H9 (cell line): ENCODE results near the gene MID1. TPM values are rescaled to one million over a fixed set of nuclear protein-coding genes. Genes with fewer than 3 reads are reported as not detected.

ENCODE experiments used
- DNase-seq: peaks from one replicate; pipeline ENCODE4 v3.0.0-alpha.2; 2017
- H2AFZ ChIP-seq: one replicate; pipeline ENCODE4 v1.6.1; 2013; ENCODE audit warnings: mild to moderate bottlenecking, low read length, control low read depth, moderate library complexity
- H2AK5ac ChIP-seq: 2 replicates; pipeline ENCODE4 v1.6.1; 2013; ENCODE audit warnings: low read length, control low read depth, mixed read lengths; ENCODE audit not compliant: insufficient read length
- H2BK120ac ChIP-seq: one replicate; pipeline ENCODE4 v1.6.1; 2013; ENCODE audit warnings: low read depth, mild to moderate bottlenecking, low read length, control low read depth, inconsistent platforms; ENCODE audit not compliant: poor library complexity, severe bottlenecking
- H2BK12ac ChIP-seq: 2 replicates; pipeline ENCODE4 v1.6.1; 2013; ENCODE audit warnings: low read length, control low read depth, mixed read lengths, low read depth; ENCODE audit not compliant: insufficient read length
- H2BK15ac ChIP-seq: 2 replicates; pipeline ENCODE4 v1.6.1; 2013; ENCODE audit warnings: low read depth, low read length, control low read depth
- H2BK20ac ChIP-seq: one replicate; pipeline ENCODE4 v1.6.1; 2013; ENCODE audit warnings: low read depth, mild to moderate bottlenecking, low read length, control low read depth, inconsistent platforms; ENCODE audit not compliant: poor library complexity, severe bottlenecking
- H2BK5ac ChIP-seq: 2 replicates; pipeline ENCODE4 v1.6.1; 2013; ENCODE audit warnings: low read length, control low read depth, mixed read lengths; ENCODE audit not compliant: insufficient read length
- H3K14ac ChIP-seq: 2 replicates; pipeline ENCODE4 v1.6.1; 2013; ENCODE audit warnings: low read length, control low read depth; ENCODE audit not compliant: insufficient read depth
- H3K18ac ChIP-seq: 2 replicates; pipeline ENCODE4 v1.6.1; 2013; ENCODE audit warnings: low read depth, mild to moderate bottlenecking, mixed read lengths, low read length, control low read depth; ENCODE audit not compliant: insufficient read length
- H3K23ac ChIP-seq: 2 replicates; pipeline ENCODE4 v1.6.1; 2013; ENCODE audit warnings: low read length, control low read depth, mixed read lengths, low read depth; ENCODE audit not compliant: insufficient read length
- H3K23me2 ChIP-seq: 2 replicates; pipeline ENCODE4 v1.6.1; 2013; ENCODE audit warnings: low read depth, mild to moderate bottlenecking, mixed read lengths, low read length, control low read depth; ENCODE audit not compliant: insufficient read length, poor library complexity, severe bottlenecking
- H3K27ac ChIP-seq: 2 replicates; pipeline ENCODE4 v1.5.1; 2013; ENCODE audit warnings: low read length, control low read depth, mixed read lengths, low read depth; ENCODE audit not compliant: insufficient read length
- H3K27me3 ChIP-seq: 2 replicates; pipeline ENCODE4 v1.6.1; 2013; ENCODE audit warnings: low read length, control low read depth, inconsistent platforms; ENCODE audit not compliant: insufficient read depth
- H3K4ac ChIP-seq: 2 replicates; pipeline ENCODE4 v1.6.1; 2013; ENCODE audit warnings: low read depth, mild to moderate bottlenecking, control low read depth, inconsistent platforms, low read length, moderate library complexity
- H3K4me1 ChIP-seq: 2 replicates; pipeline ENCODE4 v1.6.1; 2013; ENCODE audit warnings: low read length, control low read depth, inconsistent platforms; ENCODE audit not compliant: insufficient read depth
- H3K4me2 ChIP-seq: 2 replicates; pipeline ENCODE4 v1.6.1; 2013; ENCODE audit warnings: low read length, control low read depth, mixed read lengths; ENCODE audit not compliant: insufficient read length, insufficient read depth
- H3K56ac ChIP-seq: 2 replicates; pipeline ENCODE4 v1.6.1; 2013; ENCODE audit warnings: low read depth, mild to moderate bottlenecking, mixed read lengths, low read length, control low read depth; ENCODE audit not compliant: insufficient read length
- H3K79me1 ChIP-seq: 2 replicates; pipeline ENCODE4 v1.6.1; 2013; ENCODE audit warnings: low read depth, mild to moderate bottlenecking, moderate library complexity, low read length, control low read depth, inconsistent platforms; ENCODE audit not compliant: insufficient read depth, poor library complexity, severe bottlenecking
- H3K79me2 ChIP-seq: 2 replicates; pipeline ENCODE4 v1.6.1; 2013; ENCODE audit warnings: low read length, control low read depth, inconsistent platforms; ENCODE audit not compliant: insufficient read depth
- H3K9ac ChIP-seq: 2 replicates; pipeline ENCODE4 v1.6.1; 2013; ENCODE audit warnings: low read length, control low read depth, mixed read lengths; ENCODE audit not compliant: insufficient read length; ENCODE audit errors: extremely low read depth
- H3K9me3 ChIP-seq: one replicate; pipeline ENCODE4 v1.6.1; 2013; ENCODE audit warnings: low read depth, low read length, inconsistent platforms; ENCODE audit not compliant: control insufficient read depth
- H3T11ph ChIP-seq: one replicate; pipeline ENCODE4 v1.6.1; 2013; ENCODE audit warnings: mild to moderate bottlenecking, low read length, control low read depth, inconsistent platforms
- H4K20me1 ChIP-seq: one replicate; pipeline ENCODE4 v1.6.1; 2013; ENCODE audit not compliant: control insufficient read depth, insufficient read length, insufficient read depth
- H4K5ac ChIP-seq: 2 replicates; pipeline ENCODE4 v1.6.1; 2013; ENCODE audit warnings: low read depth, mild to moderate bottlenecking, mixed read lengths, low read length, control low read depth; ENCODE audit not compliant: insufficient read length
- H4K8ac ChIP-seq: replicated peaks from 2 replicates; pipeline ENCODE4 v1.6.1; 2013; ENCODE audit warnings: low read length, control low read depth, mixed read lengths, low read depth; ENCODE audit not compliant: insufficient read length
- H4K91ac ChIP-seq: 2 replicates; pipeline ENCODE4 v1.6.1; 2013; ENCODE audit warnings: low read depth, mild to moderate bottlenecking, moderate library complexity, mixed read lengths, low read length, control low read depth; ENCODE audit not compliant: insufficient read length
- H3K27ac Mint-ChIP-seq, 3 experiments: 2 replicates in 2 of 3; 3 replicates in 1 of 3; pipeline ENCODE4 v1.8.0; 2020 to 2021; ENCODE audit warnings: mixed read lengths in 3 of 3, mild to moderate bottlenecking in 1 of 3, moderate library complexity in 1 of 3
- H3K27me3 Mint-ChIP-seq: 2 replicates; pipeline ENCODE4 v1.8.0; 2021; ENCODE audit warnings: low read depth, mild to moderate bottlenecking, moderate library complexity, mixed read lengths
- H3K36me3 Mint-ChIP-seq, 3 experiments: 2 replicates in 2 of 3; 3 replicates in 1 of 3; pipeline ENCODE4 v1.8.0; 2020 to 2021; ENCODE audit warnings: low read depth in 3 of 3, mixed read lengths in 3 of 3; ENCODE audit not compliant: insufficient read depth in 1 of 3
- H3K4me1 Mint-ChIP-seq, 2 experiments: 2 replicates each; pipeline ENCODE4 v1.8.0; 2020; ENCODE audit warnings: mixed read lengths in 2 of 2
- H3K4me3 Mint-ChIP-seq, 2 experiments: 2 replicates in 1 of 2; 3 replicates in 1 of 2; pipeline ENCODE4 v1.8.0; 2020 to 2021; ENCODE audit warnings: mild to moderate bottlenecking in 2 of 2, mixed read lengths in 2 of 2, moderate library complexity in 1 of 2
- H3K9me3 Mint-ChIP-seq, 2 experiments: 2 replicates in 1 of 2; 3 replicates in 1 of 2; pipeline ENCODE4 v1.8.0; 2020; ENCODE audit warnings: mild to moderate bottlenecking in 2 of 2, mixed read lengths in 2 of 2, moderate library complexity in 1 of 2
- WGBS: extraction: QIAGEN DNeasy Blood & Tissue Kit; methylation state at CpG from one replicate; pipeline ENCODE4 v1.1.7; 2013; ENCODE audit warnings: missing lambda C conversion rate, low lambda C conversion rate, mixed read lengths; ENCODE audit not compliant: insufficient read length; ENCODE audit errors: extremely low coverage; 5-methylcytosine and 5-hydroxymethylcytosine counted together
- total RNA-seq: library from RNA; stranded (reverse); gene quantifications from 2 replicates; pipeline ENCODE4 v1.2.1, GENCODE V29; 2021
- TF ChIP-seq, protein P1 (sequence below): fragments of 200-600 bp; sonication (generic); conservative IDR thresholded peaks from 3 replicates; pipeline ENCODE4 v1.8.0; 2021; ENCODE audit warnings: antibody characterized with exemption, mild to moderate bottlenecking

The MID1 gene
- total RNA-seq, 1 experiment from 2014 or later = 32.9 TPM

DNA sequence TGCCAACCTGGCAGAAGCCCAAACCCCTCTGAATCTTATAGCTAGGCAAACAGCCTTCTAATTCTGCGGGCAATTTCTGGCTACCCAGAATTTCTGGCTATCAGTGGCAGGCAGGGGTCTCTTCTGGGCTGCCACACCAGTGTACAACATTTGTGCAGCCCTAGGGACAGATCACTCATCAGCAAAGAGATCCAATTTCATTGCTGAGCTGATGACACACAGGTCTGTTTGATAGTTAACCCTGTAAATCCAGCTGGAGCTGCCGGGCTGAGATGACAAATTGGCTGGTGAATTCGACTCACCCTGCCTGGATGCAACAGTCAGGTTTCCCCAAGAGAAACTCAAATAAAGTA, 2.4 kb downstream of the MID1 start:
- no CpG with 5 or more reads among the region's 3 CpGs for WGBS
- H3K79me2 ChIP-seq = peaks cover 40% of the 10 kb centered on the region; the same call in 1 of the 2 replicates
- no peak overlapping the region for H4K91ac ChIP-seq
- H2AK5ac ChIP-seq = no peak overlapping the region
- H3K9me3 Mint-ChIP-seq = peaks cover 29 to 31% of the 10 kb centered on the region in 2 experiments
- H3K27me3 Mint-ChIP-seq = peaks cover 2% of the 10 kb centered on the region; the same call in 1 of the 2 replicates
- H3K79me1 ChIP-seq = no peaks in the 10 kb centered on the region
- H4K8ac ChIP-seq = no peak overlapping the region
- H3T11ph ChIP-seq = no peak overlapping the region
- peaks cover 4% of the 10 kb centered on the region for H3K9me3 ChIP-seq
- no peaks in the 10 kb centered on the region for H3K27me3 ChIP-seq
- no peak overlapping the region for H2BK20ac ChIP-seq
- TF ChIP-seq, protein P1, sequence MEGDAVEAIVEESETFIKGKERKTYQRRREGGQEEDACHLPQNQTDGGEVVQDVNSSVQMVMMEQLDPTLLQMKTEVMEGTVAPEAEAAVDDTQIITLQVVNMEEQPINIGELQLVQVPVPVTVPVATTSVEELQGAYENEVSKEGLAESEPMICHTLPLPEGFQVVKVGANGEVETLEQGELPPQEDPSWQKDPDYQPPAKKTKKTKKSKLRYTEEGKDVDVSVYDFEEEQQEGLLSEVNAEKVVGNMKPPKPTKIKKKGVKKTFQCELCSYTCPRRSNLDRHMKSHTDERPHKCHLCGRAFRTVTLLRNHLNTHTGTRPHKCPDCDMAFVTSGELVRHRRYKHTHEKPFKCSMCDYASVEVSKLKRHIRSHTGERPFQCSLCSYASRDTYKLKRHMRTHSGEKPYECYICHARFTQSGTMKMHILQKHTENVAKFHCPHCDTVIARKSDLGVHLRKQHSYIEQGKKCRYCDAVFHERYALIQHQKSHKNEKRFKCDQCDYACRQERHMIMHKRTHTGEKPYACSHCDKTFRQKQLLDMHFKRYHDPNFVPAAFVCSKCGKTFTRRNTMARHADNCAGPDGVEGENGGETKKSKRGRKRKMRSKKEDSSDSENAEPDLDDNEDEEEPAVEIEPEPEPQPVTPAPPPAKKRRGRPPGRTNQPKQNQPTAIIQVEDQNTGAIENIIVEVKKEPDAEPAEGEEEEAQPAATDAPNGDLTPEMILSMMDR = no peak
- H3K9ac ChIP-seq = peak overlapping the region; percentile 83
- peak overlapping the region; percentile 84 for H2BK120ac ChIP-seq
- H4K5ac ChIP-seq = no peak overlapping the region
- 0 out of 2 replicates have a peak overlapping the region, but pooled peaks have one; percentile 18 for H3K14ac ChIP-seq
- peak overlapping the region; percentile 88 for H2BK12ac ChIP-seq
- no peak overlapping the region for H3K18ac ChIP-seq
- H3K4me2 ChIP-seq = peak overlapping the region; percentile 89
- no peaks in the 10 kb centered on the region for H4K20me1 ChIP-seq
- no peak overlapping the region for H2BK5ac ChIP-seq
- no peak overlapping the region for H3K23ac ChIP-seq
- H3K4me1 ChIP-seq = peaks cover 9% of the 10 kb centered on the region; the same call in 1 of the 2 replicates
- peak overlapping the region; percentile 6 for H3K56ac ChIP-seq
- peak overlapping the region in 2 of 3 experiments; percentile 50 to 91; a peak in 4 of 7 replicates for H3K27ac Mint-ChIP-seq
- H2AFZ ChIP-seq = no peak overlapping the region
- H2BK15ac ChIP-seq = no peak overlapping the region
- H3K4me1 Mint-ChIP-seq = peaks cover 50 to 62% of the 10 kb centered on the region in 2 experiments
- DNase-seq = no peak
- peaks cover 0 to 9% (median 6%) of the 10 kb centered on the region in 3 experiments; a peak in 3 of 7 replicates for H3K36me3 Mint-ChIP-seq
- peak overlapping the region; percentile 85 to 98 for H3K4me3 Mint-ChIP-seq
- H3K27ac ChIP-seq = peak overlapping the region; percentile 55
- H3K23me2 ChIP-seq = peaks cover 8% of the 10 kb centered on the region
- no peak overlapping the region; the same call in 1 of the 2 replicates for H3K4ac ChIP-seq
